GM19328 (cell line): ENCODE measurements around the gene ACTG1.

Experiments used
- ATAC-seq: cut with Tn5 transposase; IDR thresholded peaks from one replicate; pipeline ENCODE4 v1.9.1; 2021; ENCODE audit warnings: mild to moderate bottlenecking, moderate library complexity; ENCODE audit not compliant: unreplicated experiment

ACTG1 gene

GRCh38 chr17:81545160-81545949 is 32.8 kb upstream of the ACTG1 start:
- ATAC-seq = no peak

- no peak for ATAC-seq
Observed at GRCh38 chr17:81544281-81544974, 31.8 kb upstream of the ACTG1 start.

- no peak for ATAC-seq
Observed at GRCh38 chr17:81543756-81544155, 31.2 kb upstream of the ACTG1 start.

- no peak for ATAC-seq
Observed at GRCh38 chr17:81543339-81543675, 30.7 kb upstream of the ACTG1 start.

GRCh38 chr17:81542431-81543338 is 30.1 kb upstream of the ACTG1 start:
- ATAC-seq = no peak

GRCh38 chr17:81541123-81541522 is 28.5 kb upstream of the ACTG1 start:
- ATAC-seq = no peak

- ATAC-seq = no peak
Observed at GRCh38 chr17:81540676-81541027, 28.1 kb upstream of the ACTG1 start.

- ATAC-seq = no peak
Observed at GRCh38 chr17:81539961-81540675, 27.5 kb upstream of the ACTG1 start.

GRCh38 chr17:81539571-81539900 is 26.9 kb upstream of the ACTG1 start:
- ATAC-seq = no peak

GRCh38 chr17:81538651-81539570 is 26.3 kb upstream of the ACTG1 start:
- ATAC-seq = no peak

- no peak for ATAC-seq
Observed at GRCh38 chr17:81537856-81538555, 25.4 kb upstream of the ACTG1 start.

GRCh38 chr17:81537343-81537855 is 24.8 kb upstream of the ACTG1 start:
- ATAC-seq = no peak

GRCh38 chr17:81536299-81537290 is 24.0 kb upstream of the ACTG1 start:
- no peak for ATAC-seq

GRCh38 chr17:81535480-81536298 is 23.1 kb upstream of the ACTG1 start:
- ATAC-seq = no peak

GRCh38 chr17:81535007-81535328 is 22.4 kb upstream of the ACTG1 start:
- no peak for ATAC-seq

- no peak for ATAC-seq
Observed at GRCh38 chr17:81534157-81535006, 21.8 kb upstream of the ACTG1 start.
